ENCODE results near the gene TRIM40. TPM values are rescaled to one million over a fixed set of nuclear protein-coding genes. Genes with fewer than 3 reads are reported as not detected.

TRIM40 gene
- total RNA-seq, 1 donor from 2014 or later, result not detected

DNA sequence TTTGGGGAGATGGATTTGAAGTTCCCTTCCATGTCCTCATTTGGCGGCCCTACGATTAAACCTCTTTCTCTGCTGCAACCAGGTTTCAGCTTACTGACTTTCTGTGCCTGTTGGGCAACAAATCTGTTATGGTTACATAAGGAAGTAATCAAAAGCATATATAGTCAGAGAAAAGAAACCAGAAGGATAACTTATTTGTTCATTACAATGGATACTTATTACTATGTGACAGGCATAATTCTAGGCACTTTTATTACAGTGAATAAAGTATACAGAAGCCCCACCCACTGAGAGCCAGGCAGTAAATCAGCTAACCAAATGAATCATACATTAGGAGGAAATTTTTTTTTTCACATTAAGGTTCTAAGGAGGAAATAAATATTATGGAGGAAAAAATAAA, 13.4 kb upstream of the TRIM40 start:
- Histone ChIP-seq H3K27me3 (ENCODE audit: control insufficient read depth, insufficient read depth, low read length) (peaks cover 13% of the 10 kb centered on the region), H3K36me3 (ENCODE audit: control insufficient read depth, insufficient read depth, low read length) (no peaks in the 10 kb centered on the region), H3K4me3 (ENCODE audit: low read depth, low read length) (no peak overlapping the region)
- DNase-seq (ENCODE audit: low read depth), result no peak
- TF ChIP-seq, protein P1, sequence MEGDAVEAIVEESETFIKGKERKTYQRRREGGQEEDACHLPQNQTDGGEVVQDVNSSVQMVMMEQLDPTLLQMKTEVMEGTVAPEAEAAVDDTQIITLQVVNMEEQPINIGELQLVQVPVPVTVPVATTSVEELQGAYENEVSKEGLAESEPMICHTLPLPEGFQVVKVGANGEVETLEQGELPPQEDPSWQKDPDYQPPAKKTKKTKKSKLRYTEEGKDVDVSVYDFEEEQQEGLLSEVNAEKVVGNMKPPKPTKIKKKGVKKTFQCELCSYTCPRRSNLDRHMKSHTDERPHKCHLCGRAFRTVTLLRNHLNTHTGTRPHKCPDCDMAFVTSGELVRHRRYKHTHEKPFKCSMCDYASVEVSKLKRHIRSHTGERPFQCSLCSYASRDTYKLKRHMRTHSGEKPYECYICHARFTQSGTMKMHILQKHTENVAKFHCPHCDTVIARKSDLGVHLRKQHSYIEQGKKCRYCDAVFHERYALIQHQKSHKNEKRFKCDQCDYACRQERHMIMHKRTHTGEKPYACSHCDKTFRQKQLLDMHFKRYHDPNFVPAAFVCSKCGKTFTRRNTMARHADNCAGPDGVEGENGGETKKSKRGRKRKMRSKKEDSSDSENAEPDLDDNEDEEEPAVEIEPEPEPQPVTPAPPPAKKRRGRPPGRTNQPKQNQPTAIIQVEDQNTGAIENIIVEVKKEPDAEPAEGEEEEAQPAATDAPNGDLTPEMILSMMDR (IDR thresholded peaks at IDR 0.05; ENCODE audit: insufficient read depth, low read length, poor library complexity, severe bottlenecking), result no peak

DNA sequence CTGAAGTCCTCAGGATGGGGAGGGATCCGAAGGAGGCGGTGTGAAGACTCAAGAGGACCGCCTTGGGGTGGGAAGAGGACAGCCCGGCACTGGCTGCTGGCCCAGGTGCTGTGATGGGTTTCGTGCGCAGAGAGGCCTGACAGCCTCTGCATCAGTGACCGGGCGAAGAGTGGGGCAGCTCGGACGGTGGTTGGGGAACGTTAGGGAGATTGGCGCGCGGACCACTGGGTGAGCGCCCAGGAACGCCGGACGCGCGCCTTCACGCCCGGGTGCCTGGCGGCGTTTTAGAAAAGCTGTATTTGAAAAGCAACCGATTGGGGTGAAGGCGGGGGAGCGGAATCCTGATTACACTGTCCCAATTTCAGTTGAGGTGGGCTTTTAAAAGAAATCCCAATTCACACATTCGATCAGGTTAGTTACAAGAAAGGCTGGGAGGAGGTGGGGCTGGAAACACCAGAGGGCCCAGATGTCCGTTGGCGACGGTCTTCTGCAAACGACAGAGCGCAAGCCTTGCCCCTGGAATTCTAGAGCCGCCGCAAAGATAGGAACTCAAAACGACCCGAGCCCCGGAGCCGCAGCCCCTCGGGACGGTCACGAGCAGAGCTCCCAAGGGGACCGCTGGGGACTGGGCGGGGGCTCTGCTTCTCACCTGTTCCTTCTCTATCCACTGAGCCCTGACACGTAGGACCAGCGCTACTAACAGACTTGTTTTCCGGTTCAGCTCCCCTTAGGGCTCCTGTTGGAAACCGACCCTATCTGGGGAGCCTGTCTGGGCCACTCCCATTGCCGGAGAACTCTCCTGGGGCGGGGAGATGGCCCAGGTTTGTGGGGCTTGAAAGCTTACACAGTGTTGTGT, 8.5 kb upstream of the TRIM40 start:
- TF ChIP-seq, protein P1 (IDR thresholded peaks at IDR 0.05; ENCODE audit: insufficient read depth, low read length, poor library complexity, severe bottlenecking), result no peak
- H3K4me3 ChIP-seq (ENCODE audit: low read depth, low read length), result no peak overlapping the region
- peaks cover 45% of the 10 kb centered on the region for H3K27me3 ChIP-seq (ENCODE audit: control insufficient read depth, insufficient read depth, low read length)
- no peak for DNase-seq (ENCODE audit: low read depth)
- no peaks in the 10 kb centered on the region for H3K36me3 ChIP-seq (ENCODE audit: control insufficient read depth, insufficient read depth, low read length)

DNA sequence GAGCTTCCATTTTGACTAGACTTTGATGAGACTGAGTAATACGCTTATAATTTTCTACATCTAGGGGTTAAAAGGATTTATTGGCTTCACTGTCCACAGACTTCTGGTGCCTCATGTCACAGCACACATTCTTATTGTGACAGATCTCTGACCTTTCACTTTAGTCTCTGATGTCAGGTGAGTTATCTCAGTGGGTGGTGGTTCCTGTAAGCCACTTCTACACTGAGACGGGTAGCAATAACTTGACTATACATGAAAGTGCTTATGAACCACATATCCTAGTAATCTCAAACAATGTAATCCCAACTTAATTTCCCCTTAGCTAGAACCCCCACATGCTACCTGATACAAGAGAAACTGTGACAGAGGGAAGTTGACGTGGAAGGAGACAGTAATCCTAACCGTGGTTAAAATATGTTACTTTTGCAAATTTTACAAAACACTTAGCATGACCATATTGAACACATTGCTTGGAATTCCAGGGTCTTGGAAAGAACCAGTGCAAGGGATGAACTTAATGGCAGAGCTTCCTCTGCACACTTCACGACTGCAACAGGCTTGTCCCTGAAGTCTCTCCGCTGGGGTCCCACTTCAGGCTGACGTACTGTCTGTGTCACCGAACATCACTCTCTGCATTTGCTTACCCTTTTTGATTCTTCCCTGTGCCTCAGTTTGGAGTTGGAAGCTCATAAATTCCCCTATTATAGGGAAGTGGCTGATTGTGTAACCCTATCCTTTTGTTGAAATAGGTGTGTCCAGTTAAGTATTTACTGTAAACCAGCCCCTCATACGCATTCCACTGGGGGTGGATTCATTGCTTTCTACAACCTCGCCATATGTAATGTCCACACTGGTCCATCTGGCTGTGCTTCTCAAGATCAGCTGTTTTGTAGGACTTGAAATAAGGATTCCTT, 6.4 kb upstream of the TRIM40 start:
- DNase-seq (ENCODE audit: low read depth), result no peak
- Histone ChIP-seq H3K27me3 (ENCODE audit: control insufficient read depth, insufficient read depth, low read length) (peaks cover 47% of the 10 kb centered on the region), H3K36me3 (ENCODE audit: control insufficient read depth, insufficient read depth, low read length) (no peaks in the 10 kb centered on the region), H3K4me3 (ENCODE audit: low read depth, low read length) (no peak overlapping the region)
- TF ChIP-seq, protein P1 (IDR thresholded peaks at IDR 0.05; ENCODE audit: insufficient read depth, low read length, poor library complexity, severe bottlenecking), result no peak

DNA sequence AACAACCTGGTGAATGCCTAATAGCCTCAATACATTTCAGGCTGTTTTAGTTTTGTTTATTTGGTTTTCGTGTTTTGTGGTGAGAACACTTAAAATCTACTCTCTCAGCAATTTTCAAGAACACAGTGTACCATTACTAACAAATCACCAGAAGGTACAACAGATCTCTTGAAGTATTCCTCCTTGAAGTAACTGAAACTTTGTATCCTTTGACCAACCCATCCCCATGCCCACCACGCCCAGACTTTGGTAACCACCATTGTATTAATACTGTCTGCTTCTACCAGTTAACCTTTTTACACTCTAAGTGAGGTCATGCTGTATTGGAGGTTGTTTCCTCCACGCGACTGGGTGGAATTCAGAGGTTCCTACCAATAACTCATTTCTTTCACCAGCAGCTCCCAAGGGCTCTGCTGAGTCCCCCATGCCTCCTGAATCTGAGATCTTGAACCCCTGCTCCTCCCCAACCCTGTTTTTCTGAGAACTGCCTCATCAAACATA, 5.7 kb upstream of the TRIM40 start:
- peaks cover 49% of the 10 kb centered on the region for H3K27me3 ChIP-seq (ENCODE audit: control insufficient read depth, insufficient read depth, low read length)
- TF ChIP-seq, protein P1 (IDR thresholded peaks at IDR 0.05; ENCODE audit: insufficient read depth, low read length, poor library complexity, severe bottlenecking), result no peak
- no peak overlapping the region for H3K4me3 ChIP-seq (ENCODE audit: low read depth, low read length)
- DNase-seq (ENCODE audit: low read depth), result no peak
- H3K36me3 ChIP-seq (ENCODE audit: control insufficient read depth, insufficient read depth, low read length), result no peaks in the 10 kb centered on the region

DNA sequence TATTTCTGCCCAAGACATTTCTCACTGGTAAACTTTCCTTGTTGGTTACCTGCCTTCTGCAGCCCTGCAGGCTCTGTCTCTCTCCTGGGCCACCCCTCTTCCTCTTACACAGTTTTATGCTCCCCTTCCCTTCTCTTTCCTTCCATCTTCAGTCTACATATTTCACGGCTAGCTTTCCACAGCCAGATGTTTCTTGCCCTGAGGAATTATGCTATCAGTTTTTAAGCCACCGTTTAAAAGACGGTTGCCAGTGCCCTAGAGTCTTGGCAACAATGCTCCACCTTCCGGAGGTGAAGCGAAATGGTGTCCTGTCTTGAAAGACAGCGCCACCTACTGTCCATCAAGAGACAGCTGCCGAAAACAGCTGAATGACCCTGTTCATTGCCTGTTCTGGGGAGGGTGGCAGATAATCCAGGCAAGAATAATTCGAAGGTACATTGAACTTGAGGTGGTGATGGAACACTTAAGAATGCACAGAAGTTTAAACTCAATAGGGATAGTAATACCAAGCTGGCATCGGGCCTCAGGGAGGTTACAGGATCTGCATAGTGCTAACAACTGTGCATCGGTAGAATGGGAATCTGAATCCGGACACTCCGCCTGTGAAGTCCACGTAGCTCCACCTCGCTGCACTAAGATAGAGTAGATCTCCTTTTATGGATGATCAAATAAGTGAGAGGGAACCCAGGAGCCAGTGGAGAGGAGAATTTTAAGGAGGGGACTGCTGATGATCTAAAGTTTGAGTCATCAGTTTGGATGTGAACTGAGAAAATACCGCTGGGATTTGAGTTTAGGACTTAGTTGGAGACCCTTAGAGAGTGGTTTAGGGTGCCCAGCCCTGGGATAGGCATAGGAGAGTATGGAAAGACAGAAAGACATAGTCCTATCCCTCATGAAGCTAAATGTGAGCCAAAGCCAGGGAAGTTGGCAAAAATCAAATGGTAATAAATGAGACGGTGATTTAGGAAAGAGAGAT, 4.8 kb upstream of the TRIM40 start:
- TF ChIP-seq, protein P1 (IDR thresholded peaks at IDR 0.05; ENCODE audit: insufficient read depth, low read length, poor library complexity, severe bottlenecking), result peak; percentile 100
- Histone ChIP-seq H3K36me3 (ENCODE audit: control insufficient read depth, insufficient read depth, low read length) (no peaks in the 10 kb centered on the region), H3K4me3 (ENCODE audit: low read depth, low read length) (no peak overlapping the region), H3K27me3 (ENCODE audit: control insufficient read depth, insufficient read depth, low read length) (peaks cover 46% of the 10 kb centered on the region)
- DNase-seq (ENCODE audit: low read depth), result peak; percentile 50

Data from kidney epithelial cell (primary cell).